ENCODE measurements around the gene FRYL.

The FRYL gene

GRCh38 chr4:48710446-48711209, 69.5 kb downstream of the FRYL start:
- no peaks in the 10 kb centered on the region for H3K36me3 ChIP-seq (ENCODE audit: control insufficient read depth, insufficient read depth, low read length)
- DNase-seq (ENCODE audit: extremely low read depth, insufficient read length), result no peak
- H3K27me3 ChIP-seq (replicated peaks; ENCODE audit: control insufficient read depth, insufficient read depth, low read length), result no peaks in the 10 kb centered on the region
- TF ChIP-seq CTCF (IDR thresholded peaks at IDR 0.05; ENCODE audit: insufficient read depth, low read length, poor library complexity, severe bottlenecking), result no peak
- H3K4me3 ChIP-seq (replicated peaks; ENCODE audit: low read depth, low read length), result no peak overlapping the region

- TF ChIP-seq CTCF (IDR thresholded peaks at IDR 0.05; ENCODE audit: insufficient read depth, low read length, poor library complexity, severe bottlenecking), result no peak
- H3K36me3 ChIP-seq (ENCODE audit: control insufficient read depth, insufficient read depth, low read length), result no peaks in the 10 kb centered on the region
- no peak overlapping the region for H3K4me3 ChIP-seq (replicated peaks; ENCODE audit: low read depth, low read length)
Measured at GRCh38 chr4:48709901-48710300, 70.2 kb downstream of the FRYL start.

GRCh38 chr4:48708610-48709009, 71.5 kb downstream of the FRYL start:
- no peak for DNase-seq (ENCODE audit: extremely low read depth, insufficient read length)

More at GRCh38 chr4:48709901-48710300, 70.2 kb downstream of the FRYL start:
- no peak for DNase-seq (ENCODE audit: extremely low read depth, insufficient read length)
- no peaks in the 10 kb centered on the region for H3K27me3 ChIP-seq (replicated peaks; ENCODE audit: control insufficient read depth, insufficient read depth, low read length)

GRCh38 chr4:48706736-48707135, 73.3 kb downstream of the FRYL start:
- Histone ChIP-seq H3K27me3 (replicated peaks; ENCODE audit: control insufficient read depth, insufficient read depth, low read length) (no peaks in the 10 kb centered on the region), H3K4me3 (replicated peaks; ENCODE audit: low read depth, low read length) (no peak overlapping the region), H3K36me3 (ENCODE audit: control insufficient read depth, insufficient read depth, low read length) (no peaks in the 10 kb centered on the region)
- DNase-seq (ENCODE audit: extremely low read depth, insufficient read length), result no peak
- no peak for TF ChIP-seq CTCF (IDR thresholded peaks at IDR 0.05; ENCODE audit: insufficient read depth, low read length, poor library complexity, severe bottlenecking)

More at GRCh38 chr4:48708610-48709009, 71.5 kb downstream of the FRYL start:
- no peaks in the 10 kb centered on the region for H3K27me3 ChIP-seq (replicated peaks; ENCODE audit: control insufficient read depth, insufficient read depth, low read length)
- no peaks in the 10 kb centered on the region for H3K36me3 ChIP-seq (ENCODE audit: control insufficient read depth, insufficient read depth, low read length)
- TF ChIP-seq CTCF (IDR thresholded peaks at IDR 0.05; ENCODE audit: insufficient read depth, low read length, poor library complexity, severe bottlenecking), result no peak
- no peak overlapping the region for H3K4me3 ChIP-seq (replicated peaks; ENCODE audit: low read depth, low read length)

- H3K27me3 ChIP-seq (replicated peaks; ENCODE audit: control insufficient read depth, insufficient read depth, low read length), result no peaks in the 10 kb centered on the region
Measured at GRCh38 chr4:48705609-48706008, 74.5 kb downstream of the FRYL start.

More at GRCh38 chr4:48705609-48706008, 74.5 kb downstream of the FRYL start:
- H3K4me3 ChIP-seq (replicated peaks; ENCODE audit: low read depth, low read length), result no peak overlapping the region
- no peak for TF ChIP-seq CTCF (IDR thresholded peaks at IDR 0.05; ENCODE audit: insufficient read depth, low read length, poor library complexity, severe bottlenecking)
- no peak for DNase-seq (ENCODE audit: extremely low read depth, insufficient read length)
- H3K36me3 ChIP-seq (ENCODE audit: control insufficient read depth, insufficient read depth, low read length), result no peaks in the 10 kb centered on the region

All from GM06990 (cell line).